ENCODE data around the gene ANO10.

DNA sequence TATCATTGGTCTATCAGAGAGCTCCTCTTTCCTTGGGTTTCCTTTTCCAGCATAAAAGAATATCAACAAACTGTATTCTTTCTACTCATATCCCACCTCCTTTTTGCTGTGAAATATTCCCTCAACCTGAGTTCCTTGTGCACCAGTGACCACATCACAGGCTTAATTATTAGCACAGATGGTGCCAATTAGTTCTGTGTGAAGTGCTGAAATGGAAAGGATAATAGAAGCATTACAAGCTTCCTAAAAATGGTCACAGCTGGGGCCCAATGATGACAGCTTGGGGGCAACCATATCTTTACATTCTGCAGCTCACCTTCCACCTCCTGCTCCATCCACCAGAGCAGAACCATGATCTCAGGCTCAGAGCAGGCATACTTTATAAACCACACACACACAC is 84.6 kb downstream of the ANO10 start:
- TF ChIP-seq, protein P1, sequence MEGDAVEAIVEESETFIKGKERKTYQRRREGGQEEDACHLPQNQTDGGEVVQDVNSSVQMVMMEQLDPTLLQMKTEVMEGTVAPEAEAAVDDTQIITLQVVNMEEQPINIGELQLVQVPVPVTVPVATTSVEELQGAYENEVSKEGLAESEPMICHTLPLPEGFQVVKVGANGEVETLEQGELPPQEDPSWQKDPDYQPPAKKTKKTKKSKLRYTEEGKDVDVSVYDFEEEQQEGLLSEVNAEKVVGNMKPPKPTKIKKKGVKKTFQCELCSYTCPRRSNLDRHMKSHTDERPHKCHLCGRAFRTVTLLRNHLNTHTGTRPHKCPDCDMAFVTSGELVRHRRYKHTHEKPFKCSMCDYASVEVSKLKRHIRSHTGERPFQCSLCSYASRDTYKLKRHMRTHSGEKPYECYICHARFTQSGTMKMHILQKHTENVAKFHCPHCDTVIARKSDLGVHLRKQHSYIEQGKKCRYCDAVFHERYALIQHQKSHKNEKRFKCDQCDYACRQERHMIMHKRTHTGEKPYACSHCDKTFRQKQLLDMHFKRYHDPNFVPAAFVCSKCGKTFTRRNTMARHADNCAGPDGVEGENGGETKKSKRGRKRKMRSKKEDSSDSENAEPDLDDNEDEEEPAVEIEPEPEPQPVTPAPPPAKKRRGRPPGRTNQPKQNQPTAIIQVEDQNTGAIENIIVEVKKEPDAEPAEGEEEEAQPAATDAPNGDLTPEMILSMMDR (IDR thresholded peaks at IDR 0.05) = no peak
- TF ChIP-seq POLR2AphosphoS5 (IDR thresholded peaks at IDR 0.05) = no peak
